Endodermal cell (in vitro differentiated cells): Measurements from ENCODE around the gene GRID1. TPM values are rescaled to one million over a fixed set of nuclear protein-coding genes. Genes with fewer than 3 reads are reported as not detected.

Experiments
- DNase-seq: peaks from one replicate; pipeline ENCODE4 v3.0.0-alpha.2; 2017
- H3K27ac ChIP-seq: 2 replicates; pipeline ENCODE4 v1.5.1; 2013; ENCODE audit warnings: mild to moderate bottlenecking, low read depth, low read length, moderate library complexity
- H3K27me3 ChIP-seq: 2 replicates; pipeline ENCODE4 v1.6.1; 2013; ENCODE audit warnings: mild to moderate bottlenecking, low read length, moderate library complexity; ENCODE audit not compliant: insufficient read depth, control insufficient read depth, poor library complexity, severe bottlenecking
- H3K36me3 ChIP-seq: 2 replicates; pipeline ENCODE4 v1.7.0; 2013; ENCODE audit warnings: mild to moderate bottlenecking, low read length, moderate library complexity; ENCODE audit not compliant: control insufficient read depth, insufficient read depth
- H3K4me1 ChIP-seq: one replicate; pipeline ENCODE4 v1.7.0; 2013; ENCODE audit warnings: low read length; ENCODE audit not compliant: control insufficient read depth, insufficient read depth
- H3K4me3 ChIP-seq: 2 replicates; pipeline ENCODE4 v1.5.1; 2013; ENCODE audit warnings: mild to moderate bottlenecking, low read length, moderate library complexity
- H3K9ac ChIP-seq: 2 replicates; pipeline ENCODE4 v1.6.1; 2013; ENCODE audit warnings: mild to moderate bottlenecking, low read length, moderate library complexity; ENCODE audit not compliant: poor library complexity, severe bottlenecking; ENCODE audit errors: extremely low read depth
- H3K9me3 ChIP-seq: 2 replicates; pipeline ENCODE4 v1.6.1; 2013; ENCODE audit warnings: mild to moderate bottlenecking, low read length, moderate library complexity; ENCODE audit not compliant: control insufficient read depth
- H3K27ac Mint-ChIP-seq: 2 replicates; pipeline ENCODE4 v1.8.0; 2020; ENCODE audit warnings: mixed read lengths
- H3K27me3 Mint-ChIP-seq: 2 replicates; pipeline ENCODE4 v1.8.0; 2021; ENCODE audit warnings: mild to moderate bottlenecking, mixed read lengths; ENCODE audit not compliant: insufficient read depth
- H3K36me3 Mint-ChIP-seq: 2 replicates; pipeline ENCODE4 v1.8.0; 2020; ENCODE audit warnings: low read depth, mixed read lengths
- H3K4me1 Mint-ChIP-seq: 2 replicates; pipeline ENCODE4 v1.8.0; 2020; ENCODE audit warnings: mixed read lengths
- H3K4me3 Mint-ChIP-seq: 2 replicates; pipeline ENCODE4 v1.8.0; 2020; ENCODE audit warnings: mild to moderate bottlenecking, moderate library complexity, mixed read lengths
- H3K9me3 Mint-ChIP-seq: 2 replicates; pipeline ENCODE4 v1.8.0; 2020; ENCODE audit warnings: mild to moderate bottlenecking, mixed read lengths
- WGBS, 2 experiments: methylation state at CpG; one replicate each; pipeline versions ENCODE4 v1.1.5 to v1.1.7; 2013; ENCODE audit warnings: missing lambda C conversion rate in 2 of 2, mixed read lengths in 1 of 2; ENCODE audit not compliant: insufficient coverage in 1 of 2, insufficient read length in 1 of 2; 5-methylcytosine and 5-hydroxymethylcytosine counted together
- total RNA-seq, 2 donors: library from RNA; stranded (reverse); fragmentation: NEBNext Ultra II Directional in 1 of 2; extraction: Animal tissue kit (Norgen Biotek cat#: 25700) in 1 of 2; gene quantifications; 2 replicates in 1 of 2; 3 replicates in 1 of 2; pipeline ENCODE4 v1.2.1, GENCODE V29; 2021
- TF ChIP-seq, protein P1 (sequence below): fragments of 200-600 bp; sonication (generic); conservative IDR thresholded peaks from 2 replicates; pipeline ENCODE4 v1.5.0; 2021; ENCODE audit warnings: antibody characterized with exemption, mild to moderate bottlenecking

GRID1 gene
- total RNA-seq, 2 donors from 2014 or later: 0.13 to 0.53 TPM

GRCh38 chr10:86286236-86287109 lies 80.1 kb downstream of the GRID1 start:
- Mint-ChIP-seq H3K4me1 (no peaks in the 10 kb centered on the region), H3K27ac (no peak overlapping the region), H3K27me3 (peaks cover 11% of the 10 kb centered on the region), H3K4me3 (no peak overlapping the region), H3K9me3 (no peaks in the 10 kb centered on the region), H3K36me3 (no peaks in the 10 kb centered on the region)
- no peaks in the 10 kb centered on the region for H3K9me3 ChIP-seq
- no peaks in the 10 kb centered on the region for H3K4me1 ChIP-seq
- no peaks in the 10 kb centered on the region for H3K36me3 ChIP-seq
- TF ChIP-seq, protein P1, sequence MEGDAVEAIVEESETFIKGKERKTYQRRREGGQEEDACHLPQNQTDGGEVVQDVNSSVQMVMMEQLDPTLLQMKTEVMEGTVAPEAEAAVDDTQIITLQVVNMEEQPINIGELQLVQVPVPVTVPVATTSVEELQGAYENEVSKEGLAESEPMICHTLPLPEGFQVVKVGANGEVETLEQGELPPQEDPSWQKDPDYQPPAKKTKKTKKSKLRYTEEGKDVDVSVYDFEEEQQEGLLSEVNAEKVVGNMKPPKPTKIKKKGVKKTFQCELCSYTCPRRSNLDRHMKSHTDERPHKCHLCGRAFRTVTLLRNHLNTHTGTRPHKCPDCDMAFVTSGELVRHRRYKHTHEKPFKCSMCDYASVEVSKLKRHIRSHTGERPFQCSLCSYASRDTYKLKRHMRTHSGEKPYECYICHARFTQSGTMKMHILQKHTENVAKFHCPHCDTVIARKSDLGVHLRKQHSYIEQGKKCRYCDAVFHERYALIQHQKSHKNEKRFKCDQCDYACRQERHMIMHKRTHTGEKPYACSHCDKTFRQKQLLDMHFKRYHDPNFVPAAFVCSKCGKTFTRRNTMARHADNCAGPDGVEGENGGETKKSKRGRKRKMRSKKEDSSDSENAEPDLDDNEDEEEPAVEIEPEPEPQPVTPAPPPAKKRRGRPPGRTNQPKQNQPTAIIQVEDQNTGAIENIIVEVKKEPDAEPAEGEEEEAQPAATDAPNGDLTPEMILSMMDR: no peak
- no peak overlapping the region for H3K9ac ChIP-seq
- H3K4me3 ChIP-seq: no peak overlapping the region
- no peak overlapping the region for H3K27ac ChIP-seq
- WGBS, 2 experiments: 93 to 98% methylated on average over 15 to 18 of the region's 18 CpGs
- H3K27me3 ChIP-seq: no peaks in the 10 kb centered on the region
- DNase-seq: peak; percentile 23

GRCh38 chr10:86285136-86285790 lies 81.3 kb downstream of the GRID1 start:
- Histone ChIP-seq H3K4me3 (no peak overlapping the region), H3K27me3 (no peaks in the 10 kb centered on the region), H3K9me3 (no peaks in the 10 kb centered on the region), H3K27ac (no peak overlapping the region), H3K4me1 (no peaks in the 10 kb centered on the region), H3K9ac (no peak overlapping the region), H3K36me3 (no peaks in the 10 kb centered on the region)
- Mint-ChIP-seq H3K4me1 (no peaks in the 10 kb centered on the region), H3K27ac (no peak overlapping the region), H3K9me3 (peaks cover 2% of the 10 kb centered on the region), H3K4me3 (no peak overlapping the region), H3K27me3 (peaks cover 13% of the 10 kb centered on the region), H3K36me3 (no peaks in the 10 kb centered on the region)
- WGBS, 2 experiments: 88 to 91% methylated on average over 8 to 9 of the region's 10 CpGs
- TF ChIP-seq, protein P1: no peak
- peak; percentile 32 for DNase-seq

DNA sequence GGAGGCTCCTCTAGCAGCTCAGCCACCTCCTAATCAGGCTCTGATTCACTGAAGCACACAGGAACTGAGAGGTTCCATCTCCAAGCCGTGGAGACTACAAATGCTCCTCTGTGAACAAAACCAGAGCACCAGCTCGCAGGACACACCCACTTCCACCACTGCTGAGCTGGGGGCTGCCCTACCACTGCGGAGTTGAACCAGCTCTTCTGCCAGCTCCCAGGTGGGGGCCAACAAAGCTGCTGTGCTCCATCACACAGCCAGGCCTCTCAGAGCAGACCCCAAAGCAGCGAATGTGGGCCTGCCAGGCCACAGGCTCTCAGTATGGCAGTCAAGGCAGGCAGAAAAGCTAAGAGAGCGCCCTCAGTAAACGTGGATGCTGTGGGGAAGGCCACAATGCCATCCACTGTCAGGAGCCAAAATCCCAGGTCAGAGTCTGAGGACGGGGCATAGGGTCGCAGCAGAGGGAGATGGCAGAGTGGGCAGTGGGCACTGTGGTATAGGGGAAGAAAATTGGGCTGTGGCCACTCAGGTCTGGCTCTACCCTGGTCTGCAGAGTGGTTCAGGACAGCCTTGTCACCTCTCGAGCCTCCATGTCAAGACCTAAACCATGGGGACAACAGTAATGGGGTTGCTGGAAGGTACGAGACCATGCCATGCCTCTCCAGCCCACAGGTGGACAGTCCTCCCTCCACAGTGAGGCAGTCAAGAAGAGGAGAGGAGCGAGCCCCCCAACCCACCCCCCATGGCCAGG lies 82.1 kb downstream of the GRID1 start:
- H3K9me3 Mint-ChIP-seq: peaks cover 3% of the 10 kb centered on the region
- Histone ChIP-seq H3K36me3 (no peaks in the 10 kb centered on the region), H3K27me3 (no peaks in the 10 kb centered on the region), H3K4me1 (no peaks in the 10 kb centered on the region), H3K9me3 (no peaks in the 10 kb centered on the region), H3K4me3 (no peak overlapping the region), H3K27ac (no peak overlapping the region), H3K9ac (no peak overlapping the region)
- H3K36me3 Mint-ChIP-seq: no peaks in the 10 kb centered on the region
- H3K4me1 Mint-ChIP-seq: no peaks in the 10 kb centered on the region
- WGBS, 2 experiments: 82 to 86% methylated on average over 4 to 10 of the region's 11 CpGs
- H3K27ac Mint-ChIP-seq: no peak overlapping the region
- TF ChIP-seq, protein P1: no peak
- peak; percentile 28 for DNase-seq
- H3K4me3 Mint-ChIP-seq: no peak overlapping the region
- peaks cover 13% of the 10 kb centered on the region for H3K27me3 Mint-ChIP-seq
